H9 (cell line): ENCODE results near the gene AMOT. TPM values are rescaled to one million over a fixed set of nuclear protein-coding genes. Genes with fewer than 3 reads are reported as not detected.

ENCODE experiments used
- DNase-seq: peaks from one replicate; pipeline ENCODE4 v3.0.0-alpha.2; 2017
- H2AFZ ChIP-seq: one replicate; pipeline ENCODE4 v1.6.1; 2013; ENCODE audit warnings: mild to moderate bottlenecking, low read length, control low read depth, moderate library complexity
- H2AK5ac ChIP-seq: 2 replicates; pipeline ENCODE4 v1.6.1; 2013; ENCODE audit warnings: low read length, control low read depth, mixed read lengths; ENCODE audit not compliant: insufficient read length
- H2BK120ac ChIP-seq: one replicate; pipeline ENCODE4 v1.6.1; 2013; ENCODE audit warnings: low read depth, mild to moderate bottlenecking, low read length, control low read depth, inconsistent platforms; ENCODE audit not compliant: poor library complexity, severe bottlenecking
- H2BK12ac ChIP-seq: 2 replicates; pipeline ENCODE4 v1.6.1; 2013; ENCODE audit warnings: low read length, control low read depth, mixed read lengths, low read depth; ENCODE audit not compliant: insufficient read length
- H2BK15ac ChIP-seq: 2 replicates; pipeline ENCODE4 v1.6.1; 2013; ENCODE audit warnings: low read depth, low read length, control low read depth
- H2BK20ac ChIP-seq: one replicate; pipeline ENCODE4 v1.6.1; 2013; ENCODE audit warnings: low read depth, mild to moderate bottlenecking, low read length, control low read depth, inconsistent platforms; ENCODE audit not compliant: poor library complexity, severe bottlenecking
- H2BK5ac ChIP-seq: 2 replicates; pipeline ENCODE4 v1.6.1; 2013; ENCODE audit warnings: low read length, control low read depth, mixed read lengths; ENCODE audit not compliant: insufficient read length
- H3K14ac ChIP-seq: 2 replicates; pipeline ENCODE4 v1.6.1; 2013; ENCODE audit warnings: low read length, control low read depth; ENCODE audit not compliant: insufficient read depth
- H3K18ac ChIP-seq: 2 replicates; pipeline ENCODE4 v1.6.1; 2013; ENCODE audit warnings: low read depth, mild to moderate bottlenecking, mixed read lengths, low read length, control low read depth; ENCODE audit not compliant: insufficient read length
- H3K23ac ChIP-seq: 2 replicates; pipeline ENCODE4 v1.6.1; 2013; ENCODE audit warnings: low read length, control low read depth, mixed read lengths, low read depth; ENCODE audit not compliant: insufficient read length
- H3K23me2 ChIP-seq: 2 replicates; pipeline ENCODE4 v1.6.1; 2013; ENCODE audit warnings: low read depth, mild to moderate bottlenecking, mixed read lengths, low read length, control low read depth; ENCODE audit not compliant: insufficient read length, poor library complexity, severe bottlenecking
- H3K27ac ChIP-seq: 2 replicates; pipeline ENCODE4 v1.5.1; 2013; ENCODE audit warnings: low read length, control low read depth, mixed read lengths, low read depth; ENCODE audit not compliant: insufficient read length
- H3K27me3 ChIP-seq: 2 replicates; pipeline ENCODE4 v1.6.1; 2013; ENCODE audit warnings: low read length, control low read depth, inconsistent platforms; ENCODE audit not compliant: insufficient read depth
- H3K4ac ChIP-seq: 2 replicates; pipeline ENCODE4 v1.6.1; 2013; ENCODE audit warnings: low read depth, mild to moderate bottlenecking, control low read depth, inconsistent platforms, low read length, moderate library complexity
- H3K4me1 ChIP-seq: 2 replicates; pipeline ENCODE4 v1.6.1; 2013; ENCODE audit warnings: low read length, control low read depth, inconsistent platforms; ENCODE audit not compliant: insufficient read depth
- H3K4me2 ChIP-seq: 2 replicates; pipeline ENCODE4 v1.6.1; 2013; ENCODE audit warnings: low read length, control low read depth, mixed read lengths; ENCODE audit not compliant: insufficient read length, insufficient read depth
- H3K56ac ChIP-seq: 2 replicates; pipeline ENCODE4 v1.6.1; 2013; ENCODE audit warnings: low read depth, mild to moderate bottlenecking, mixed read lengths, low read length, control low read depth; ENCODE audit not compliant: insufficient read length
- H3K79me1 ChIP-seq: 2 replicates; pipeline ENCODE4 v1.6.1; 2013; ENCODE audit warnings: low read depth, mild to moderate bottlenecking, moderate library complexity, low read length, control low read depth, inconsistent platforms; ENCODE audit not compliant: insufficient read depth, poor library complexity, severe bottlenecking
- H3K79me2 ChIP-seq: 2 replicates; pipeline ENCODE4 v1.6.1; 2013; ENCODE audit warnings: low read length, control low read depth, inconsistent platforms; ENCODE audit not compliant: insufficient read depth
- H3K9ac ChIP-seq: 2 replicates; pipeline ENCODE4 v1.6.1; 2013; ENCODE audit warnings: low read length, control low read depth, mixed read lengths; ENCODE audit not compliant: insufficient read length; ENCODE audit errors: extremely low read depth
- H3K9me3 ChIP-seq: one replicate; pipeline ENCODE4 v1.6.1; 2013; ENCODE audit warnings: low read depth, low read length, inconsistent platforms; ENCODE audit not compliant: control insufficient read depth
- H3T11ph ChIP-seq: one replicate; pipeline ENCODE4 v1.6.1; 2013; ENCODE audit warnings: mild to moderate bottlenecking, low read length, control low read depth, inconsistent platforms
- H4K20me1 ChIP-seq: one replicate; pipeline ENCODE4 v1.6.1; 2013; ENCODE audit not compliant: control insufficient read depth, insufficient read length, insufficient read depth
- H4K5ac ChIP-seq: 2 replicates; pipeline ENCODE4 v1.6.1; 2013; ENCODE audit warnings: low read depth, mild to moderate bottlenecking, mixed read lengths, low read length, control low read depth; ENCODE audit not compliant: insufficient read length
- H4K8ac ChIP-seq: replicated peaks from 2 replicates; pipeline ENCODE4 v1.6.1; 2013; ENCODE audit warnings: low read length, control low read depth, mixed read lengths, low read depth; ENCODE audit not compliant: insufficient read length
- H4K91ac ChIP-seq: 2 replicates; pipeline ENCODE4 v1.6.1; 2013; ENCODE audit warnings: low read depth, mild to moderate bottlenecking, moderate library complexity, mixed read lengths, low read length, control low read depth; ENCODE audit not compliant: insufficient read length
- H3K27ac Mint-ChIP-seq, 3 experiments: 2 replicates in 2 of 3; 3 replicates in 1 of 3; pipeline ENCODE4 v1.8.0; 2020 to 2021; ENCODE audit warnings: mixed read lengths in 3 of 3, mild to moderate bottlenecking in 1 of 3, moderate library complexity in 1 of 3
- H3K27me3 Mint-ChIP-seq: 2 replicates; pipeline ENCODE4 v1.8.0; 2021; ENCODE audit warnings: low read depth, mild to moderate bottlenecking, moderate library complexity, mixed read lengths
- H3K36me3 Mint-ChIP-seq, 3 experiments: 2 replicates in 2 of 3; 3 replicates in 1 of 3; pipeline ENCODE4 v1.8.0; 2020 to 2021; ENCODE audit warnings: low read depth in 3 of 3, mixed read lengths in 3 of 3; ENCODE audit not compliant: insufficient read depth in 1 of 3
- H3K4me1 Mint-ChIP-seq, 2 experiments: 2 replicates each; pipeline ENCODE4 v1.8.0; 2020; ENCODE audit warnings: mixed read lengths in 2 of 2
- H3K4me3 Mint-ChIP-seq, 2 experiments: 2 replicates in 1 of 2; 3 replicates in 1 of 2; pipeline ENCODE4 v1.8.0; 2020 to 2021; ENCODE audit warnings: mild to moderate bottlenecking in 2 of 2, mixed read lengths in 2 of 2, moderate library complexity in 1 of 2
- H3K9me3 Mint-ChIP-seq, 2 experiments: 2 replicates in 1 of 2; 3 replicates in 1 of 2; pipeline ENCODE4 v1.8.0; 2020; ENCODE audit warnings: mild to moderate bottlenecking in 2 of 2, mixed read lengths in 2 of 2, moderate library complexity in 1 of 2
- WGBS: extraction: QIAGEN DNeasy Blood & Tissue Kit; methylation state at CpG from one replicate; pipeline ENCODE4 v1.1.7; 2013; ENCODE audit warnings: missing lambda C conversion rate, low lambda C conversion rate, mixed read lengths; ENCODE audit not compliant: insufficient read length; ENCODE audit errors: extremely low coverage; 5-methylcytosine and 5-hydroxymethylcytosine counted together
- total RNA-seq: library from RNA; stranded (reverse); gene quantifications from 2 replicates; pipeline ENCODE4 v1.2.1, GENCODE V29; 2021
- TF ChIP-seq, protein P1 (sequence below): fragments of 200-600 bp; sonication (generic); conservative IDR thresholded peaks from 3 replicates; pipeline ENCODE4 v1.8.0; 2021; ENCODE audit warnings: antibody characterized with exemption, mild to moderate bottlenecking

The AMOT gene
- total RNA-seq, 1 experiment from 2014 or later, result 17.6 TPM

DNA sequence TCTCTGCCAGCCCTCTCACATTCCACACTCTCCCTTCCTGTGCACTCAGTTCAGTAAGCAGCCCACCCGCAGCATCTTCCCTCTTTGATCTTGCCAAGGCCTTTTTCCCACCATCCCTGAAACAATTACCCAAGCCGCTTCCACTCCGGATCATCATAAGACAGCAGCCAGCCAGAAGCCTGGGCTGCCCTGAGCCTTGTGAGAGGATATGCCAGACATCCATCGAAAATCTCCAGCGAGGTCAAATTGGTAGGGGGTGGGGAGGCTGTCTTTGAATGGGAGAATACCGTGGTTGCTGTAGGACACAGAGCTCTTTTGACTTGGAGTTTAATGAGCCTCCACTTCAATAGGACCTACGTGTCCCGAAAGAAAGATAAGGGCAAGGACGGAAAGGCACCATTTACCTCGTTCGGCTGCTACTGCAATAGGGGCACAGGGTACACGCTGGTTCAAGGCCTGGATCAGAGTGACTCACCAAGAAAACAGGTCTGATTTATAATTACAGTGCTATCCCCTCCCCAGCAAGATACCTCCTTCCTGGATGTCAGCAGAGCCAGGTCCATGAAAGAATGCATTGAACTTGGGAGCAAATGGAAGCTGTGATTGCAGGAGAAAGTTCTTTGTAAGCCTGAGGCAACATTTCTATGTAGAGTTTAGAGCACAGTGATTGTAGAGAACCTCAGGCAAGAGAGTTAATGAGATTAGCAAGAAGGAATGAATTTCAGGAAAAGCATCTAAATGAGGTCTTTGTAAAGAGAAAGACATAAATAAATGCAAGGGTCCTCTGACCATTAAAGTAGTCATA, 39.5 kb downstream of the AMOT start:
- H3K23me2 ChIP-seq, result no peaks in the 10 kb centered on the region
- H3K4me3 Mint-ChIP-seq, result no peak overlapping the region
- H3K4me2 ChIP-seq, result no peak overlapping the region
- no peak overlapping the region for H4K91ac ChIP-seq
- no peak overlapping the region for H2BK15ac ChIP-seq
- no peaks in the 10 kb centered on the region for H3K79me2 ChIP-seq
- no peaks in the 10 kb centered on the region for H3K4me1 ChIP-seq
- H4K8ac ChIP-seq, result no peak overlapping the region
- H3K9ac ChIP-seq, result no peak overlapping the region
- TF ChIP-seq, protein P1, sequence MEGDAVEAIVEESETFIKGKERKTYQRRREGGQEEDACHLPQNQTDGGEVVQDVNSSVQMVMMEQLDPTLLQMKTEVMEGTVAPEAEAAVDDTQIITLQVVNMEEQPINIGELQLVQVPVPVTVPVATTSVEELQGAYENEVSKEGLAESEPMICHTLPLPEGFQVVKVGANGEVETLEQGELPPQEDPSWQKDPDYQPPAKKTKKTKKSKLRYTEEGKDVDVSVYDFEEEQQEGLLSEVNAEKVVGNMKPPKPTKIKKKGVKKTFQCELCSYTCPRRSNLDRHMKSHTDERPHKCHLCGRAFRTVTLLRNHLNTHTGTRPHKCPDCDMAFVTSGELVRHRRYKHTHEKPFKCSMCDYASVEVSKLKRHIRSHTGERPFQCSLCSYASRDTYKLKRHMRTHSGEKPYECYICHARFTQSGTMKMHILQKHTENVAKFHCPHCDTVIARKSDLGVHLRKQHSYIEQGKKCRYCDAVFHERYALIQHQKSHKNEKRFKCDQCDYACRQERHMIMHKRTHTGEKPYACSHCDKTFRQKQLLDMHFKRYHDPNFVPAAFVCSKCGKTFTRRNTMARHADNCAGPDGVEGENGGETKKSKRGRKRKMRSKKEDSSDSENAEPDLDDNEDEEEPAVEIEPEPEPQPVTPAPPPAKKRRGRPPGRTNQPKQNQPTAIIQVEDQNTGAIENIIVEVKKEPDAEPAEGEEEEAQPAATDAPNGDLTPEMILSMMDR, result no peak
- no peaks in the 10 kb centered on the region for H3K27me3 ChIP-seq
- H3K56ac ChIP-seq, result no peak overlapping the region
- H3T11ph ChIP-seq, result no peak overlapping the region
- H3K14ac ChIP-seq, result no peak overlapping the region
- no peak overlapping the region for H2BK5ac ChIP-seq
- no peak overlapping the region for H3K27ac ChIP-seq
- H2BK120ac ChIP-seq, result no peak overlapping the region
- peaks cover 11 to 16% of the 10 kb centered on the region in 2 experiments for H3K4me1 Mint-ChIP-seq
- WGBS, result no CpG with 5 or more reads among the region's 12 CpGs
- no peak overlapping the region for H2BK20ac ChIP-seq
- no peak overlapping the region for H4K5ac ChIP-seq
- no peaks in the 10 kb centered on the region for H3K9me3 Mint-ChIP-seq
- no peaks in the 10 kb centered on the region for H3K9me3 ChIP-seq
- no peak overlapping the region for H2AK5ac ChIP-seq
- H3K27me3 Mint-ChIP-seq, result no peaks in the 10 kb centered on the region
- H4K20me1 ChIP-seq, result no peaks in the 10 kb centered on the region
- no peak overlapping the region for H3K18ac ChIP-seq
- no peak overlapping the region for H2BK12ac ChIP-seq
- H3K23ac ChIP-seq, result no peak overlapping the region
- no peak overlapping the region for H2AFZ ChIP-seq
- peaks cover 1 to 7% (median 4%) of the 10 kb centered on the region in 3 experiments; a peak in 3 of 7 replicates for H3K36me3 Mint-ChIP-seq
- no peaks in the 10 kb centered on the region for H3K79me1 ChIP-seq
- no peak overlapping the region for H3K4ac ChIP-seq
- no peak for DNase-seq
- H3K27ac Mint-ChIP-seq, result no peak overlapping the region
